HepG2 (cell line): ENCODE results near the gene DOK4. TPM values are rescaled to one million over a fixed set of nuclear protein-coding genes. Genes with fewer than 3 reads are reported as not detected.
A peak's percentile ranks its signal among the peaks of the same experiment; 100 is the strongest.

Source experiments
- DR1 ChIP-seq: sonication (generic); formaldehyde crosslinking; IDR thresholded peaks from 2 replicates; pipeline ENCODE4 v1.8.0; 2021; ENCODE audit warnings: mild to moderate bottlenecking, missing genetic modification reagents, inconsistent platforms
- KLF15 ChIP-seq: sonication (generic); formaldehyde crosslinking; IDR thresholded peaks from 2 replicates; pipeline ENCODE4 v1.8.1; 2023; ENCODE audit warnings: borderline replicate concordance, mild to moderate bottlenecking, inconsistent platforms, missing genetic modification reagents, mixed read lengths
- RFXANK ChIP-seq: IDR thresholded peaks from 2 replicates; pipeline ENCODE4 v1.6.1; 2016
- SNAI1 ChIP-seq: sonication (generic); formaldehyde crosslinking; IDR thresholded peaks from 2 replicates; pipeline ENCODE4 v1.5.0; 2020; ENCODE audit warnings: mild to moderate bottlenecking, missing genetic modification reagents, borderline replicate concordance
- TOE1 ChIP-seq: sonication (generic); formaldehyde crosslinking; IDR thresholded peaks from 2 replicates; pipeline ENCODE4 v1.4.0; 2020; ENCODE audit warnings: mild to moderate bottlenecking, missing genetic modification reagents
- TP53 ChIP-seq: sonication (generic); formaldehyde crosslinking; conservative IDR thresholded peaks from 2 replicates; pipeline ENCODE4 v1.4.0; 2020; ENCODE audit warnings: missing genetic modification reagents
- ZMYM4 ChIP-seq: sonication (generic); formaldehyde crosslinking; IDR thresholded peaks from 2 replicates; pipeline ENCODE4 v1.8.1; 2023; ENCODE audit warnings: mild to moderate bottlenecking, missing genetic modification reagents
- ZNF354B ChIP-seq: sonication (generic); formaldehyde crosslinking; IDR thresholded peaks from 2 replicates; pipeline ENCODE4 v1.8.0; 2022; ENCODE audit warnings: mild to moderate bottlenecking, missing genetic modification reagents
- ZNF558 ChIP-seq: sonication (generic); formaldehyde crosslinking; IDR thresholded peaks from 2 replicates; pipeline ENCODE4 v1.9.0; 2022; ENCODE audit warnings: mild to moderate bottlenecking, missing genetic modification reagents, borderline replicate concordance
- ZNF614 ChIP-seq: IDR thresholded peaks from 2 replicates; pipeline ENCODE4 v1.6.1; 2018; ENCODE audit warnings: missing biosample characterization, missing genetic modification reagents, inconsistent platforms, borderline replicate concordance
- ZNF749 ChIP-seq: sonication (generic); formaldehyde crosslinking; IDR thresholded peaks from 2 replicates; pipeline ENCODE4 v1.8.0; 2022; ENCODE audit warnings: mild to moderate bottlenecking, missing genetic modification reagents, moderate library complexity, borderline replicate concordance
- ZNF772 ChIP-seq: sonication (generic); formaldehyde crosslinking; IDR thresholded peaks from 2 replicates; pipeline ENCODE4 v1.5.0; 2020; ENCODE audit warnings: mild to moderate bottlenecking, missing genetic modification reagents
- ZSCAN30 ChIP-seq: sonication (generic); formaldehyde crosslinking; IDR thresholded peaks from 2 replicates; pipeline ENCODE4 v1.5.0; 2020; ENCODE audit warnings: mild to moderate bottlenecking, missing genetic modification reagents
- polyA plus RNA-seq, 8 experiments: library from polyadenylated mRNA; depleted of rRNA in 3 of 8; stranded (reverse) in 7 of 8; unstranded in 1 of 8; fragments of >200 nt; fragmentation: Illumina TruSeq in 4 of 8; extraction: Trizol in 4 of 8; gene quantifications; 2 replicates each; pipeline versions ENCODE4 v1.2.1 to v1.2.3, GENCODE V29; 2011 to 2016; ENCODE audit warnings: low read depth in 4 of 8, missing spikeins in 1 of 8, mixed read lengths in 1 of 8; ENCODE audit not compliant: insufficient read depth in 1 of 8
- total RNA-seq, 5 experiments: library from RNA; depleted of rRNA; stranded (reverse); fragments of >200 nt; fragmentation: Illumina TruSeq; extraction: Trizol; gene quantifications; 2 replicates each; pipeline ENCODE4 v1.2.3, GENCODE V29; 2016; ENCODE audit warnings: low read depth in 1 of 5
- TF ChIP-seq, protein P1 (sequence below): sonication (generic); formaldehyde crosslinking; conservative IDR thresholded peaks from 2 replicates; pipeline ENCODE4 v1.4.0; 2020; ENCODE audit warnings: missing genetic modification reagents
- TF ChIP-seq, protein P2 (sequence below): sonication (generic); formaldehyde crosslinking; conservative IDR thresholded peaks from 2 replicates; pipeline ENCODE4 v1.8.0; 2022; ENCODE audit warnings: mild to moderate bottlenecking, moderate library complexity, missing genetic modification reagents
- TF ChIP-seq, protein P3 (sequence below): sonication (generic); formaldehyde crosslinking; IDR thresholded peaks from 2 replicates; pipeline ENCODE4 v1.4.0; 2020; ENCODE audit warnings: mild to moderate bottlenecking, missing genetic modification reagents, borderline replicate concordance
- TF ChIP-seq, protein P4 (sequence below): sonication (generic); formaldehyde crosslinking; conservative IDR thresholded peaks from 2 replicates; pipeline ENCODE4 v1.4.0; 2020; ENCODE audit warnings: missing genetic modification reagents

The DOK4 gene
- total and polyA plus RNA-seq, 2 of the 13 experiments (the other 11 are each of a cell fraction or from before 2014, with no cell fraction given) = 52.7 to 70.0 TPM

DNA sequence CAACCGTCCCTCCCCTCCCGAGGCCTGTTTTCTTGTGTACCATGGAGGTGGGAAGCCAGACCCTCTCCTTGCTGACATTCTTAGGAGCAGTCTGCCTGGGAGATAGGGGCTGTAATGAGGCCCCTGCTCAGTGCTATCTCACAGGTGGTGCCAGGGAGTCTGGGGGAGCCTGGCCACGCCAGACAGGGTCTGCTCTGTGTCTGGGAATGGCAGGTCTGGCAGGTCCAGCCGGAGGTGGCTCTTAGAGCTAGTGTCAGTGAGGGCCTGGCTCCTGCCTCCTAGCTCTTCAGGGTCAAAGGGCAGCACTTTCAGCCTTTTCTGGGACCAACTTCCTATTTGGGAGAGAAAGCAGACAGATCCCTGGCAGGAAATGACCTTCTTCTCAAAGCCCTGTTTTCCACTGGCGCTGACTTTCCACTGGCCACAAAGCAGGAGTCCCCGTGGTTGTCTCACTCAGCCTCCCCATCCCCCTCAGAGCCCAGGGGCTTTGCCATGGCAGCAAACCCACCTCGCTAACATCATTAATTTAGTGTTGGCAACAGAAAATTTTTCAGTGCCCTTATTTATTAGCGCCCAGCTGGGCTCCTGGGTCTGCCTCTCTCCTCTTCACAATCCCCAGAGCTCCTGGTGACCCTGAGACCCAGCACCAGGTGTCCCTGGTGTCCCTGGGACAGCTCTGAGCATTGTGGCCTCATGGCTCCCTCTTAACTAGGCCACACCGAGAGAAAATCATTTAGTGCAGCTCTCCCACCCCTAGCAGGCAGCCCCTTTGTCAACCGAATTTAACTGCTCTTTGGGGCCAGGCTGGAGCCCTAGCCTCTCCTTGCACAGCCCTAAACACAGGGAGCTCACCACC, 24.0 kb upstream of the DOK4 start (continued):
- TF ChIP-seq, protein P1, sequence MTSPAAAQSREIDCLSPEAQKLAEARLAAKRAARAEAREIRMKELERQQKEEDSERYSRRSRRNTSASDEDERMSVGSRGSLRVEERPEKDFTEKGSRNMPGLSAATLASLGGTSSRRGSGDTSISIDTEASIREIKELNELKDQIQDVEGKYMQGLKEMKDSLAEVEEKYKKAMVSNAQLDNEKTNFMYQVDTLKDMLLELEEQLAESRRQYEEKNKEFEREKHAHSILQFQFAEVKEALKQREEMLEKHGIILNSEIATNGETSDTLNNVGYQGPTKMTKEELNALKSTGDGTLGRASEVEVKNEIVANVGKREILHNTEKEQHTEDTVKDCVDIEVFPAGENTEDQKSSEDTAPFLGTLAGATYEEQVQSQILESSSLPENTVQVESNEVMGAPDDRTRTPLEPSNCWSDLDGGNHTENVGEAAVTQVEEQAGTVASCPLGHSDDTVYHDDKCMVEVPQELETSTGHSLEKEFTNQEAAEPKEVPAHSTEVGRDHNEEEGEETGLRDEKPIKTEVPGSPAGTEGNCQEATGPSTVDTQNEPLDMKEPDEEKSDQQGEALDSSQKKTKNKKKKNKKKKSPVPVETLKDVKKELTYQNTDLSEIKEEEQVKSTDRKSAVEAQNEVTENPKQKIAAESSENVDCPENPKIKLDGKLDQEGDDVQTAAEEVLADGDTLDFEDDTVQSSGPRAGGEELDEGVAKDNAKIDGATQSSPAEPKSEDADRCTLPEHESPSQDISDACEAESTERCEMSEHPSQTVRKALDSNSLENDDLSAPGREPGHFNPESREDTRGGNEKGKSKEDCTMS = no peak
- no peak for TF ChIP-seq SNAI1 (CRISPR knock-in tag)
- TF ChIP-seq ZNF558 (CRISPR knock-in tag) = no peak
- TF ChIP-seq ZNF614 (CRISPR knock-in tag) = no peak
- TF ChIP-seq DR1 (CRISPR knock-in tag) = no peak
- TF ChIP-seq, protein P2, sequence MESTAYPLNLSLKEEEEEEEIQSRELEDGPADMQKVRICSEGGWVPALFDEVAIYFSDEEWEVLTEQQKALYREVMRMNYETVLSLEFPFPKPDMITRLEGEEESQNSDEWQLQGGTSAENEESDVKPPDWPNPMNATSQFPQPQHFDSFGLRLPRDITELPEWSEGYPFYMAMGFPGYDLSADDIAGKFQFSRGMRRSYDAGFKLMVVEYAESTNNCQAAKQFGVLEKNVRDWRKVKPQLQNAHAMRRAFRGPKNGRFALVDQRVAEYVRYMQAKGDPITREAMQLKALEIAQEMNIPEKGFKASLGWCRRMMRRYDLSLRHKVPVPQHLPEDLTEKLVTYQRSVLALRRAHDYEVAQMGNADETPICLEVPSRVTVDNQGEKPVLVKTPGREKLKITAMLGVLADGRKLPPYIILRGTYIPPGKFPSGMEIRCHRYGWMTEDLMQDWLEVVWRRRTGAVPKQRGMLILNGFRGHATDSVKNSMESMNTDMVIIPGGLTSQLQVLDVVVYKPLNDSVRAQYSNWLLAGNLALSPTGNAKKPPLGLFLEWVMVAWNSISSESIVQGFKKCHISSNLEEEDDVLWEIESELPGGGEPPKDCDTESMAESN (CRISPR knock-in tag) = no peak
- TF ChIP-seq TP53 (CRISPR knock-in tag) = no peak
- no peak for TF ChIP-seq ZNF749 (CRISPR knock-in tag)
- no peak for TF ChIP-seq ZMYM4 (CRISPR knock-in tag)
- TF ChIP-seq, protein P3, sequence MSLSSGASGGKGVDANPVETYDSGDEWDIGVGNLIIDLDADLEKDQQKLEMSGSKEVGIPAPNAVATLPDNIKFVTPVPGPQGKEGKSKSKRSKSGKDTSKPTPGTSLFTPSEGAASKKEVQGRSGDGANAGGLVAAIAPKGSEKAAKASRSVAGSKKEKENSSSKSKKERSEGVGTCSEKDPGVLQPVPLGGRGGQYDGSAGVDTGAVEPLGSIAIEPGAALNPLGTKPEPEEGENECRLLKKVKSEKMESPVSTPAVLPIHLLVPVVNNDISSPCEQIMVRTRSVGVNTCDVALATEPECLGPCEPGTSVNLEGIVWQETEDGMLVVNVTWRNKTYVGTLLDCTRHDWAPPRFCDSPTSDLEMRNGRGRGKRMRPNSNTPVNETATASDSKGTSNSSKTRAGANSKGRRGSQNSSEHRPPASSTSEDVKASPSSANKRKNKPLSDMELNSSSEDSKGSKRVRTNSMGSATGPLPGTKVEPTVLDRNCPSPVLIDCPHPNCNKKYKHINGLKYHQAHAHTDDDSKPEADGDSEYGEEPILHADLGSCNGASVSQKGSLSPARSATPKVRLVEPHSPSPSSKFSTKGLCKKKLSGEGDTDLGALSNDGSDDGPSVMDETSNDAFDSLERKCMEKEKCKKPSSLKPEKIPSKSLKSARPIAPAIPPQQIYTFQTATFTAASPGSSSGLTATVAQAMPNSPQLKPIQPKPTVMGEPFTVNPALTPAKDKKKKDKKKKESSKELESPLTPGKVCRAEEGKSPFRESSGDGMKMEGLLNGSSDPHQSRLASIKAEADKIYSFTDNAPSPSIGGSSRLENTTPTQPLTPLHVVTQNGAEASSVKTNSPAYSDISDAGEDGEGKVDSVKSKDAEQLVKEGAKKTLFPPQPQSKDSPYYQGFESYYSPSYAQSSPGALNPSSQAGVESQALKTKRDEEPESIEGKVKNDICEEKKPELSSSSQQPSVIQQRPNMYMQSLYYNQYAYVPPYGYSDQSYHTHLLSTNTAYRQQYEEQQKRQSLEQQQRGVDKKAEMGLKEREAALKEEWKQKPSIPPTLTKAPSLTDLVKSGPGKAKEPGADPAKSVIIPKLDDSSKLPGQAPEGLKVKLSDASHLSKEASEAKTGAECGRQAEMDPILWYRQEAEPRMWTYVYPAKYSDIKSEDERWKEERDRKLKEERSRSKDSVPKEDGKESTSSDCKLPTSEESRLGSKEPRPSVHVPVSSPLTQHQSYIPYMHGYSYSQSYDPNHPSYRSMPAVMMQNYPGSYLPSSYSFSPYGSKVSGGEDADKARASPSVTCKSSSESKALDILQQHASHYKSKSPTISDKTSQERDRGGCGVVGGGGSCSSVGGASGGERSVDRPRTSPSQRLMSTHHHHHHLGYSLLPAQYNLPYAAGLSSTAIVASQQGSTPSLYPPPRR (CRISPR knock-in tag) = no peak
- TF ChIP-seq TOE1 (CRISPR knock-in tag) = no peak
- TF ChIP-seq ZNF354B (CRISPR knock-in tag) = no peak
- TF ChIP-seq, protein P4, sequence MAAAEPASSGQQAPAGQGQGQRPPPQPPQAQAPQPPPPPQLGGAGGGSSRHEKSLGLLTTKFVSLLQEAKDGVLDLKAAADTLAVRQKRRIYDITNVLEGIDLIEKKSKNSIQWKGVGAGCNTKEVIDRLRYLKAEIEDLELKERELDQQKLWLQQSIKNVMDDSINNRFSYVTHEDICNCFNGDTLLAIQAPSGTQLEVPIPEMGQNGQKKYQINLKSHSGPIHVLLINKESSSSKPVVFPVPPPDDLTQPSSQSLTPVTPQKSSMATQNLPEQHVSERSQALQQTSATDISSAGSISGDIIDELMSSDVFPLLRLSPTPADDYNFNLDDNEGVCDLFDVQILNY (CRISPR knock-in tag) = no peak
- 0 out of 2 replicates have a peak, but pooled peaks have one; percentile 20 for TF ChIP-seq ZNF772 (CRISPR knock-in tag)
- no peak for TF ChIP-seq KLF15 (CRISPR knock-in tag)
- TF ChIP-seq ZSCAN30 (CRISPR knock-in tag) = no peak
- TF ChIP-seq RFXANK = no peak
